ENCODE measurements around the gene CCDC116. TPM values are rescaled to one million over a fixed set of nuclear protein-coding genes. Genes with fewer than 3 reads are reported as not detected.
"Not testable (repeated sequence)": the region's sequence is repeated elsewhere in the genome, so short reads cannot be mapped to it uniquely, and the experiment has no call there.

Gene CCDC116
- polyA plus RNA-seq, 1 donor from 2014 or later: 0.28 TPM

GRCh38 chr22:21594865-21595452 lies 37.6 kb upstream of the CCDC116 start:
- H3K9ac ChIP-seq (ENCODE audit: low read length): no peak overlapping the region
- no peaks in the 10 kb centered on the region for H3K9me2 ChIP-seq (ENCODE audit: insufficient read depth, low read length)
- peaks cover 9% of the 10 kb centered on the region for H3K36me3 ChIP-seq (ENCODE audit: insufficient read depth, low read length)
- no peak overlapping the region for H3K4me3 ChIP-seq (ENCODE audit: low read length)
- peaks cover 27% of the 10 kb centered on the region for H3K79me2 ChIP-seq (replicated peaks; ENCODE audit: insufficient read depth, low read length)
- H3F3A ChIP-seq (ENCODE audit: insufficient read depth, low read length, poor library complexity, severe bottlenecking): no peaks in the 10 kb centered on the region
- TF ChIP-seq EP300 (conservative IDR thresholded peaks at IDR 0.05; ENCODE audit: poor library complexity, severe bottlenecking): no peak
- TF ChIP-seq POLR2AphosphoS5 (IDR thresholded peaks at IDR 0.05): no peak
- TF ChIP-seq RAD21 (conservative IDR thresholded peaks at IDR 0.05): no peak
- TF ChIP-seq MXI1 (conservative IDR thresholded peaks at IDR 0.05; ENCODE audit: poor library complexity, severe bottlenecking): no peak
- TF ChIP-seq TAF1 (IDR thresholded peaks at IDR 0.05; ENCODE audit: low read depth): no peak
- no peak for TF ChIP-seq CTCF (IDR thresholded peaks at IDR 0.05; ENCODE audit: poor library complexity, severe bottlenecking)
- TF ChIP-seq EZH2 (IDR thresholded peaks at IDR 0.05; ENCODE audit: borderline replicate concordance, insufficient read depth, low read length, poor library complexity, severe bottlenecking): no peak
- TF ChIP-seq REST (IDR thresholded peaks at IDR 0.05; ENCODE audit: borderline replicate concordance): no peak
- TF ChIP-seq SMC3 (conservative IDR thresholded peaks at IDR 0.05; ENCODE audit: poor library complexity): no peak
- no peak overlapping the region for H3K4me2 ChIP-seq (ENCODE audit: low read length)
- H3K27me3 ChIP-seq (ENCODE audit: insufficient read depth, low read depth, low read length): no peaks in the 10 kb centered on the region
- H3K9me3 ChIP-seq (ENCODE audit: low read length): no peaks in the 10 kb centered on the region
- H4K20me1 ChIP-seq (ENCODE audit: insufficient read depth): no peaks in the 10 kb centered on the region
- H3K27ac ChIP-seq (ENCODE audit: low read length): no peak overlapping the region
- no peak overlapping the region for H2AFZ ChIP-seq (ENCODE audit: low read depth, low read length)

GRCh38 chr22:21596356-21597135 lies 36.0 kb upstream of the CCDC116 start:
- H3K27ac ChIP-seq (ENCODE audit: low read length); H2AFZ ChIP-seq (ENCODE audit: low read depth, low read length); H3K9me2 ChIP-seq (ENCODE audit: insufficient read depth, low read length); H3K27me3 ChIP-seq (ENCODE audit: insufficient read depth, low read depth, low read length); H3K4me2 ChIP-seq (ENCODE audit: low read length); H3F3A ChIP-seq (ENCODE audit: insufficient read depth, low read length, poor library complexity, severe bottlenecking); H3K9ac ChIP-seq (ENCODE audit: low read length); H4K20me1 ChIP-seq (ENCODE audit: insufficient read depth); H3K36me3 ChIP-seq (ENCODE audit: insufficient read depth, low read length); H3K9me3 ChIP-seq (ENCODE audit: low read length); H3K4me3 ChIP-seq (ENCODE audit: low read length): not testable (repeated sequence)
- peaks cover 14% of the 10 kb centered on the region for H3K79me2 ChIP-seq (replicated peaks; ENCODE audit: insufficient read depth, low read length)
